GM23248 (cell line): ENCODE data around the gene CHST9. TPM values are rescaled to one million over a fixed set of nuclear protein-coding genes. Genes with fewer than 3 reads are reported as not detected.

ENCODE experiments used
- DNase-seq: peaks from one replicate; pipeline ENCODE4 v3.0.0-alpha.2; 2015
- H2AFZ ChIP-seq: fragments of 200-600 bp; sonication (generic); 2 replicates; pipeline ENCODE4 v1.6.1; 2016; ENCODE audit warnings: antibody characterized with exemption
- H3F3A ChIP-seq: fragments of 200-600 bp; sonication (generic); 2 replicates; pipeline ENCODE4 v1.6.1; 2016; ENCODE audit warnings: mild to moderate bottlenecking, antibody characterized with exemption, mixed run types; ENCODE audit not compliant: insufficient read depth
- H3K27ac ChIP-seq: fragments of 200-600 bp; sonication (generic); 2 replicates; pipeline ENCODE4 v1.5.1; 2016; ENCODE audit warnings: mild to moderate bottlenecking
- H3K27me3 ChIP-seq: fragments of 200-600 bp; sonication (generic); replicated peaks from 2 replicates; pipeline ENCODE4 v1.6.1; 2016; ENCODE audit warnings: mild to moderate bottlenecking; ENCODE audit not compliant: insufficient read depth
- H3K36me3 ChIP-seq: fragments of 200-600 bp; sonication (generic); 2 replicates; pipeline ENCODE4 v1.6.1; 2016; ENCODE audit warnings: low read depth, mild to moderate bottlenecking
- H3K4me1 ChIP-seq: fragments of 200-600 bp; sonication (generic); 2 replicates; pipeline ENCODE4 v1.6.1; 2016; ENCODE audit warnings: mild to moderate bottlenecking; ENCODE audit not compliant: insufficient read depth
- H3K4me2 ChIP-seq: fragments of 200-600 bp; sonication (generic); one replicate; pipeline ENCODE4 v1.6.1; 2016; ENCODE audit warnings: mild to moderate bottlenecking; ENCODE audit not compliant: unreplicated experiment
- H3K4me3 ChIP-seq: fragments of 200-600 bp; sonication (generic); 2 replicates; pipeline ENCODE4 v1.5.1; 2016; ENCODE audit warnings: mild to moderate bottlenecking
- H3K79me2 ChIP-seq: fragments of 200-600 bp; sonication (generic); 2 replicates; pipeline ENCODE4 v1.6.1; 2016; ENCODE audit warnings: mild to moderate bottlenecking; ENCODE audit not compliant: insufficient read depth
- H3K9ac ChIP-seq: fragments of 200-600 bp; sonication (generic); 2 replicates; pipeline ENCODE4 v1.6.1; 2016; ENCODE audit warnings: mild to moderate bottlenecking
- H3K9me2 ChIP-seq: fragments of 200-600 bp; sonication (generic); 2 replicates; pipeline ENCODE4 v1.6.1; 2016; ENCODE audit warnings: mixed run types, mild to moderate bottlenecking, moderate library complexity; ENCODE audit not compliant: insufficient read depth
- H3K9me3 ChIP-seq: fragments of 200-600 bp; sonication (generic); one replicate; pipeline ENCODE4 v1.6.1; 2017; ENCODE audit warnings: low read depth
- H4K20me1 ChIP-seq: fragments of 200-600 bp; sonication (generic); 2 replicates; pipeline ENCODE4 v1.6.0; 2016; ENCODE audit not compliant: insufficient read depth
- EZH2 ChIP-seq: fragments of 200-600 bp; sonication (generic); IDR thresholded peaks from 2 replicates; pipeline ENCODE4 v1.6.1; 2018; ENCODE audit warnings: antibody characterized with exemption, mild to moderate bottlenecking; ENCODE audit not compliant: insufficient read depth, poor library complexity, severe bottlenecking
- EZH2phosphoT487 ChIP-seq: fragments of 200-600 bp; sonication (generic); IDR thresholded peaks from 2 replicates; pipeline ENCODE4 v1.6.1; 2018; ENCODE audit warnings: antibody characterized with exemption, moderate library complexity, mild to moderate bottlenecking, low read depth; ENCODE audit not compliant: insufficient read depth
- WGBS, 2 experiments: methylation state at CpG; one replicate each; pipeline ENCODE4 v1.1.6; 2015 to 2017; ENCODE audit warnings: low lambda C conversion rate in 2 of 2, low coverage in 1 of 2; ENCODE audit errors: missing lambda C conversion rate in 2 of 2; 5-methylcytosine and 5-hydroxymethylcytosine counted together
- in situ Hi-C: fragments of 300-500 bp; cut with MboI; formaldehyde crosslinking; loops from 2 replicates; pipeline ENCODE4 v1.15.0; 2020
- polyA plus RNA-seq: library from polyadenylated mRNA; unstranded; fragments of >200 nt; fragmentation: Nextera tagmentation; extraction: Ambion mirVana; gene quantifications from 2 replicates; pipeline ENCODE4 v1.2.1, GENCODE V29; 2016
- total RNA-seq: library from RNA; depleted of rRNA; stranded (reverse); fragments of >200 nt; shearing (Covaris generic); gene quantifications from 2 replicates; pipeline ENCODE4 v1.2.3, GENCODE V29; 2014

CHST9 gene
- total and polyA plus RNA-seq, 2 experiments from 2014 or later = not detected

GRCh38 chr18:26875040-26875654 lies 310.0 kb downstream of the CHST9 start:
- Histone ChIP-seq H3K9ac (no peak overlapping the region), H3K79me2 (no peaks in the 10 kb centered on the region), H3K9me3 (no peaks in the 10 kb centered on the region), H4K20me1 (no peaks in the 10 kb centered on the region), H3K4me2 (no peak overlapping the region), H3K4me3 (no peak overlapping the region), H3K4me1 (no peaks in the 10 kb centered on the region), H3K36me3 (no peaks in the 10 kb centered on the region), H2AFZ (no peak overlapping the region), H3K9me2 (no peaks in the 10 kb centered on the region), H3F3A (no peaks in the 10 kb centered on the region), H3K27ac (no peak overlapping the region), H3K27me3 (no peaks in the 10 kb centered on the region)
- no peak for TF ChIP-seq EZH2
- no peak for TF ChIP-seq EZH2phosphoT487
- in situ Hi-C loops = no loop called here
- WGBS, 2 experiments = 11 to 19% methylated on average over 2 of the region's 2 CpGs
- DNase-seq = no peak

- DNase-seq = no peak
- Histone ChIP-seq H4K20me1 (no peaks in the 10 kb centered on the region), H3K36me3 (no peaks in the 10 kb centered on the region), H3K9ac (no peak overlapping the region), H3K27ac (no peak overlapping the region), H3K4me3 (no peak overlapping the region), H3K9me3 (no peaks in the 10 kb centered on the region), H2AFZ (no peak overlapping the region), H3K79me2 (no peaks in the 10 kb centered on the region), H3F3A (no peaks in the 10 kb centered on the region), H3K27me3 (no peaks in the 10 kb centered on the region), H3K4me1 (no peaks in the 10 kb centered on the region), H3K4me2 (no peak overlapping the region), H3K9me2 (no peaks in the 10 kb centered on the region)
- in situ Hi-C loops = no loop called here
- TF ChIP-seq EZH2phosphoT487 (no peak), EZH2 (no peak)
Observed at GRCh38 chr18:26874283-26874682, 310.8 kb downstream of the CHST9 start.

GRCh38 chr18:26869640-26870039 lies 315.5 kb downstream of the CHST9 start:
- no peaks in the 10 kb centered on the region for H3F3A ChIP-seq
- H3K27me3 ChIP-seq = no peaks in the 10 kb centered on the region
- H3K79me2 ChIP-seq = no peaks in the 10 kb centered on the region
- no peaks in the 10 kb centered on the region for H4K20me1 ChIP-seq
- H3K9ac ChIP-seq = no peak overlapping the region
- WGBS, 2 experiments = 39 to 56% methylated on average over 1 of the region's 1 CpG
- H2AFZ ChIP-seq = no peak overlapping the region
- no peak overlapping the region for H3K4me3 ChIP-seq
- H3K36me3 ChIP-seq = no peaks in the 10 kb centered on the region
- no peaks in the 10 kb centered on the region for H3K9me2 ChIP-seq
- TF ChIP-seq EZH2phosphoT487 (no peak), EZH2 (no peak)
- H3K4me2 ChIP-seq = no peak overlapping the region
- no peaks in the 10 kb centered on the region for H3K4me1 ChIP-seq
- no peak for DNase-seq
- no peaks in the 10 kb centered on the region for H3K9me3 ChIP-seq
- in situ Hi-C loops = no loop called here
- no peak overlapping the region for H3K27ac ChIP-seq

GRCh38 chr18:26868968-26869586 lies 316.0 kb downstream of the CHST9 start:
- no peak overlapping the region for H3K27ac ChIP-seq
- H2AFZ ChIP-seq = no peak overlapping the region
- DNase-seq = no peak
- no peaks in the 10 kb centered on the region; the same call in 1 of the 2 replicates for H3K27me3 ChIP-seq
- H3K79me2 ChIP-seq = no peaks in the 10 kb centered on the region
- no peaks in the 10 kb centered on the region for H3K9me3 ChIP-seq
- no peaks in the 10 kb centered on the region for H3K4me1 ChIP-seq
- no peaks in the 10 kb centered on the region for H3K9me2 ChIP-seq
- H3K4me3 ChIP-seq = no peak overlapping the region
- no peak overlapping the region for H3K4me2 ChIP-seq
- in situ Hi-C loops = no loop called here
- WGBS, 2 experiments = 33 to 40% methylated on average over 5 to 6 of the region's 6 CpGs
- no peak overlapping the region for H3K9ac ChIP-seq
- no peaks in the 10 kb centered on the region for H3K36me3 ChIP-seq
- H4K20me1 ChIP-seq = no peaks in the 10 kb centered on the region
- no peak for TF ChIP-seq EZH2phosphoT487
- no peak for TF ChIP-seq EZH2
- H3F3A ChIP-seq = no peaks in the 10 kb centered on the region

GRCh38 chr18:26867471-26867870 lies 317.6 kb downstream of the CHST9 start:
- H3K27ac ChIP-seq = no peak overlapping the region
- no peak overlapping the region for H3K4me3 ChIP-seq
- no peaks in the 10 kb centered on the region for H3K36me3 ChIP-seq
- no peaks in the 10 kb centered on the region for H4K20me1 ChIP-seq
- H3K79me2 ChIP-seq = no peaks in the 10 kb centered on the region
- H3K9me3 ChIP-seq = no peaks in the 10 kb centered on the region
- in situ Hi-C loops = no loop called here
- DNase-seq = no peak
- H3K9ac ChIP-seq = no peak overlapping the region
- no peaks in the 10 kb centered on the region for H3K4me1 ChIP-seq
- no peak overlapping the region for H3K4me2 ChIP-seq
- TF ChIP-seq EZH2phosphoT487 = no peak
- no peak for TF ChIP-seq EZH2
- H3K27me3 ChIP-seq = no peaks in the 10 kb centered on the region; the same call in 1 of the 2 replicates
- H2AFZ ChIP-seq = no peak overlapping the region
- WGBS, 2 experiments = 46 to 47% methylated on average over 4 of the region's 4 CpGs
- H3F3A ChIP-seq = no peaks in the 10 kb centered on the region
- no peaks in the 10 kb centered on the region for H3K9me2 ChIP-seq
